A204.1 (cell line): Measurements from ENCODE around the gene SPATS2.
"Not testable (repeated sequence)": the region's sequence is repeated elsewhere in the genome, so short reads cannot be mapped to it uniquely, and the experiment has no call there.

Experiments used
- FAIRE-seq: peaks from 2 replicates; lab custom pipeline; 2012; peaks lifted over from hg19 to GRCh38; lab: Jason Lieb, UNC

SPATS2 gene

GRCh38 chr12:49410818-49411217 lies 43.6 kb downstream of the SPATS2 start:
- no peak for FAIRE-seq

DNA sequence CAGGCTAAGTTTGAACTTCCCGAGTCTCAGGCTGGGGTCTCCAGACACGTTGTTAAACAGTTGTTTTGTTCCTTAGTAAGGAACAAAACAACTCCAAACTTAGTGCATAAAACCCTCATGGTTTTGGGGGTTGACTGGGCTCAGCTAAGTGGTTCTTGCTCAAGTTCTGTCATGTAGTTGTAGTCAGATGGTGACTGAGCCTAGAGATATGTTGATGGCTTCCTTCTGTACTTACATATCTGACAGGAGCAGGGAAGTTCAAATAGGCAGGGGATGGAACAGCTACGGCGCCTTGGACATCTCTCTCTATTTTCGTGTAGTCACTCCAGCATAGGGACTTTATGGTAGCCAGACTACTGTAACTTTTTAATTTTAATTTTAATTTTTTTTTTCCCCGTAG lies 45.7 kb downstream of the SPATS2 start:
- FAIRE-seq: no peak

DNA sequence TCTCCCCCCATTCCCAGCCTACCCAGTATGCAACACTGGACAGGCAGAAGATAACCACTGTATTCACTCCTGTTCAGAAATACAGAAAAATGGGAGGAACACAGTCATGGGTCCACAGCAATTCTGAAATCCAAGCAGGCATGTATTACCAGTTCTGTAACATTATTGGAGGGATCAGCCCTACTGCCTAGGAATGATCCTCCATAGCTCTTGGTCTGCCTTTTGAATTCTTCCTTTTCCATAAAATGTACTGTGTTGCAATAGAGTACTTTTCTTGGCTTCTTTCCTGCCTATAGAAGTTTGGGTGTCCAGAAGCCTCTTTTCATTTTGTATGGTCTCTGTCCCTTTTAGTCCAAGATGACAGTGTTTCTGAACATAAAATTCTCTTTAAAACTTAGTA lies 46.5 kb downstream of the SPATS2 start:
- FAIRE-seq: no peak

DNA sequence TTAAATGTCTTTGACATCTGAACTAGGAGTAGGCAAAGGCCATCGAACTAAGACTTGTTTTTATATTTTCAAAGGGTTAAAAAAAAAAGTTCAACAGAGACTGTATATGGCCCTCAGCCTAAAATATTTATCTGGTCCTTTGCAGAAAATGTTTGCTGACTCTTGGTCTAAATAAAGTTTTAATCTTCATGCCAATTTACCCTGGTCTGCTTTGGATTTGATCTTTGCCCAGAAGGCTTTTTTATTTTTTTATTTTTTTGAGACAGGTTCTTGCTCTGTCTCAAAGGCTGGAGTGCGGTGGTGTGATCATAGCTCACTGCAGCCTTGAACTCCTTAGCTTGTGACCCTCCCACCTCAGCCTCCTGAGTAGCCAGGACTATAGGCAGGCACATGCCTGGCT lies 47.1 kb downstream of the SPATS2 start:
- no peak for FAIRE-seq

DNA sequence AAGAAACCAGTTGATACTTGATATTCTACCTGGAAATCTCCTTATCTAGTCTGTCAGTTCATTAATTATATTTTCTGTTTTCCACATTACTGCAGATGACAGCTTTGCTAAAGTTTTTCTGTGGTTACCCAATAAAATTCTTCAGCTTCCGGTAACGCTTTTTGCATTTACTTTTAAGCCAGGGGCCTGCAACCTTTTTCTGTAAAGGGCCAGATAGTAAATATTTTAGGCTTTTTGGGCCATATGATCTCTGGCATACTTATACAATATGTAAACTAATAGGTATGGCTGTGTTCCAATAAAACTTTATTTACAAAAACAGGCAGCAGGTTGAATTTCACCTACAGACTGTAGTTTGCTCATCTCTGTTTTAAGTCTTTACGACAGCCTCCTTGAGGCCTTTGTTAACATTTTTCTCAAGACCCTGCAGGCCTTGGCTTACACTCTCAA lies 48.3 kb downstream of the SPATS2 start:
- FAIRE-seq: no peak

DNA sequence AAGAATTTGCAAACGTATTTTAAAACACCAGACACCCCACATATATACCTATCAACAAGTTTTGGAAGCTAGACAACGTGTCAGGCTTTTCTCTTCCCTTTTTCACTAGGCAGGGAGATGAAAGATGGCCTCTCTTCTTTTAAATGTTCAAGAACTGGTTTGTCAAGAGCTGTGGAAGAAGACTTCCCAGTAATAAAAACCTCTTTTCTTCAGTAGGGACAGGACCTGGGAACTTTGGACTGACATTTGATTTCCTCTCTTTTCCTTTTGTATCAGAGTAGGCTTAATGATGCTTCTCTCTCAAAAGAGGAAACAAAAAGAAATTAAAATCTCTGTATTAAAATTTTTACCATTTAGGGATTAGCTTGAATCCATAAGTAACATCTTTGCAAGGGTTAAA lies 49.6 kb downstream of the SPATS2 start:
- FAIRE-seq: no peak

DNA sequence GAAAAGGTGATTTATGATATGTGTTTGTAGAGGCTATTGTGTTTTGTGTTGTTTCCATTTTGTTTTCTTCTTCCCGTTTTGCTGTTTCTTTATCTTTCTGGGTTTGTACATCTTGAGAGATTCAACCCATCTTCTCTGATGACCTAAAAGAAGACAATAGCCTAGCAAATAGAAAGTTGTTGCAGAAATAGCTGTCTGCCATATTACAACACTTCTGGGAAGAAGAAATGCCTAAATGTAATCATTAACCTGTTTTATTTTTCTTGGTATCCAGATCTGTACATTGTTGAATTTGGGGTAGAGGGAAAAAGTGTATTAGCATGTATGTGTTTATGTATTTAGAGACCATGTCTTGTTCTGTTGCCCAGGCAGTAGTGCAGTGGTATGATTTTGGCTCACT lies 50.3 kb downstream of the SPATS2 start:
- FAIRE-seq: no peak

GRCh38 chr12:49420556-49420955 lies 53.3 kb downstream of the SPATS2 start:
- FAIRE-seq: no peak

DNA sequence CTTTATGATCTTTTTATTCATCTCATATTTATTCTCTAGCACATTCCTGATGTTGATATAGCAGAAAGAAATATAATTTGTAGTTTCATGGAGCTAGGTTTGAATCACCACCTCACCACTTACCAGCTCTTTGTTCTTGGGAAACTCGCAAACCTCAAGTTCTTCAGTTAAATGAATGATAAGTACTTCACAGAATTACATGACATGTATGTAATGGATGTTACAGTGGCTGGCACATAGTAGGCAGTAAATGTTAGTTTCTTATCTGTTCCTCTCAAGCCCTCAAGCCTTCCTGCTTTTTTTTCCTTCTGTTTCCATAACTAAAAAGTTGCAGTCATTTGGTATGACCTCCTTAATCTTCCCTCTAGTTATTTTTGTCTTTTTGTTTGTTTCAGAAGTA lies 54.9 kb downstream of the SPATS2 start:
- FAIRE-seq: no peak

GRCh38 chr12:49428793-49429192 lies 61.5 kb downstream of the SPATS2 start:
- FAIRE-seq: no peak

- FAIRE-seq: no peak
These were observed 65.4 kb downstream of the SPATS2 start for GRCh38 chr12:49432616-49433015.

- not testable (repeated sequence) for FAIRE-seq
These were observed 69.5 kb downstream of the SPATS2 start for GRCh38 chr12:49436799-49437198.

GRCh38 chr12:49439042-49439441 lies 71.8 kb downstream of the SPATS2 start:
- no peak for FAIRE-seq

GRCh38 chr12:49440035-49440434 lies 72.8 kb downstream of the SPATS2 start:
- no peak for FAIRE-seq

DNA sequence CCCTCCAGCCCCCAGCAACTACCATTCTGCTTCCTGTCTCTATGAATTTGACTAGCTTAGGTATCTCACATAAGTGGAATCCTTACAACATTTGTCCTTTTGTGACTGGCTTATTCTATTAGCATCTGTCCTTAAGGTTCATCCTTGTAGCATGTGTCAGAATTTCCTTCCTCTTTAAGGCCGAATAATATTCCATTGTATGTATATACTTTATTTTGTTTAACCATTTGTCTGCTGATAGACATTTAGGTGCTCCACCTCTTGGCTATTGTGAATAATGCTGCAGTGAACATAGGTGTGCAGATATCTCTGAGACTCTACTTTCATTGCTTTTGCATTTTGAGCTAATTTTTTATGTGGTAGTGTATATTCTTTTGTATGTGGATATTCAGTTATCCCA lies 75.7 kb downstream of the SPATS2 start:
- FAIRE-seq: no peak

DNA sequence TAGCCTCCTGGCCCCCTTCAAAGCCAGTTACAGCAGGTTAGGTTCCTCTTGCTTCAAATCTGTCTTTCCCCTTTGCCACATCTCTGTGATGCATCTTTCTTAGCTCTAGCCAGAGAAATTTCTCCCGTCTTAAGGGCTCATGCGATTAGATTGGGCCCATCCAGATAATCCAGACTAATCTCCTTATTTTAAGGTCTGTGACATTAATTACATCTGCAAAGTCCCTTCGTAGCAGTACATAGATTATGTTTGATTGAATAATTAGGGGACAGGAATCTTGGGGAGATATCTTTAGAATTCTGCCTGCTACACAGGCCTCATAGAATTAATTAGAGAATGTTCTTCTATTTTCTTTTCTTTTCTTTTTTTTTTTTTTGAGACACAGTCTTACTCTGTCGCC lies 79.3 kb downstream of the SPATS2 start:
- no peak for FAIRE-seq

GRCh38 chr12:49448858-49449257 lies 81.6 kb downstream of the SPATS2 start:
- FAIRE-seq: no peak

GRCh38 chr12:49451468-49452259 lies 84.4 kb downstream of the SPATS2 start:
- FAIRE-seq: no peak

GRCh38 chr12:49455501-49455900 lies 88.2 kb downstream of the SPATS2 start:
- FAIRE-seq: no peak

DNA sequence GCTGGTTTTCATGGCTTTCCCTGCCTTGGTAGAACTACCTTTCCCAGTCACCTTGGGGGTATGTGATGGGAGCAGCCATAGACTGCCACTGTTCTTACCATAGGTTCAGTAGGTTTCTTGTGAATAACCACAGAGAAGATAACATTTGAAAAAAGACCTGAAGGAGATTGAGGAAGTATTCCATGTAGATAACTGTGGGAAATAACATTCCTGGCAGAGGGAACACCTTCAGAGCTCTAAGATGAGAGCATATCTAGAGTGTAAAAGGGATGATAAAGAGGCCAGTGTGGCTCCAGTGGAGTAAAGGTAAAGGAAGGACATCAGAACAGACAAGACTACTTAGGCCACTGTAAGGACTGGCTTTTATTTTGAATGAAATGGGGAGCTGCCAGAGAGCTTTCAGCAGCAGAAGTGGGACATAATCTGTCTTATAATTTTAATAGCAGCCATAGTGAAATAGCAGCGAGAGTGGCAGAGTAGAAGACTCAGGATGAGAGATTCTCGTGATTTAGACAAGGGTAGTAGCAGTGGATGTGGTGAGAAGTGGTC lies 88.9 kb downstream of the SPATS2 start:
- no peak for FAIRE-seq

GRCh38 chr12:49458816-49459215 lies 91.6 kb downstream of the SPATS2 start:
- FAIRE-seq: no peak

DNA sequence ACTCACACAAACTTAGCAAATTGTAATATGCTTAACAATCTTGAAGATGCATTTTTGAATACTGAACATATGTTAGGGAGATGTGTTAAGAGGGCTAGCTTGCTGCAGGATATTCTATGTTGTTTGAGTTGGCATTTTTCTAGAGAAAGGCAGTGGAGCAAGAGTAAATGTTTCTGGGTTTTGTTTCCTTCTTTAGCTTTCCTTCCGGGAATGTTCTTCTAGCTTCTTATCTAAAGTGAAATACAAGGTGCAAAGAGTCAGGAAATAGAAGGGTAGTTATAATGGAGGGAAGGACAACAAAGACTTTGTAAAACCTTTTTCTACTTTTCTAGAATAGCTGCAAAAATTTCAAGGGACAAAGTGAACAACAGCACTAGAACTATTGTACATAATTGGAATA lies 94.0 kb downstream of the SPATS2 start:
- no peak for FAIRE-seq

DNA sequence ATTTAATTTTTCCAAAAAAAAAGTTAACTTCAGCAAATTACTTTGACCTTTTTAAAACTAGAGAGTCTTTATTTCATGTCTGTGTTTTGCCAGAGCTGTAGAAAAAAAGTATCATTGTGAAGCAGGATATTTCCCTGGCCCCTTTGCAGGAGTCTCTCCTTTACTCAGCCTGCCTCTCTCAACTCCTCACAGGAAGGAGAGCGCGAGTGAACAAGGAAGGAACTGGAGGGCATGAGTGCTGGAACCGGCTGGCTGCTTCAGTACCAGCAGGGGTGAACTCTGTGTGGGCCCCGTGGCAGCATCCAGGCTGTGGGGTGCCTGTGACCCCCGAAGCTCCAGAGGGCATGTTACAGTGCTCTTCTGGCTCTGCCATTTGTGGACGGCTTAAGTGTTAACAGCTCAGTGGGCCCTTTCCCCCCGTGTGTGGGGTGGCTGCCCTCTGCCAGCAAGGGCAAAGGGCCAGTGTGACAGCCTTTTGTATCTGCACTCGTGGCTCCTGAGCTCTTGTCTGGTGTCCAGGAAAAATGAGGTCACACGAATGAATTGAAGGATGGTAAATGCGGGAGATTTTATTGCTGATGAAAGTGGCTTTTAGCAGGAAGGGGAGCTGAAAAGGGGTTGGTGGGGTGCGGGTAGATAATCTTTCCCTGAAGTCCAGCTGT lies 95.0 kb downstream of the SPATS2 start:
- FAIRE-seq: no peak

DNA sequence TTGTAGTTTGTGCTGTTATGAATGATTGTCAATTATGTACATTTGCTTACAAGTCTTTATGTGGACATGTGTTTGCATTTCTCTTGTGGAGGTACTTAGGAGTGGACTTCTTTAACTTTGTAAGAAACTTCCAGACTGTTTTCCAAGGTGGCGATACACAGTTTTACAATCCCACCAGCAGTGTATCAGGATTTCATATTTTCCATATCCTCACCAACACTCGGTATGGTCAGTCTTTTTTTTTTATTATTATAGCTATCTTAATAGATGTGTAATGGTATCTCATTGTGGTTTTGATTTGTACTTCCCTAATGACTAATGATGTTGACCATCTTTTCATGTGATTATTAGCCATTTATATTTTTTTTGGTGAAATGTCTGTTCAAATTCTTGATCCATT lies 97.9 kb downstream of the SPATS2 start:
- FAIRE-seq: no peak
